ENCODE measurements around the gene STK32C. TPM values are rescaled to one million over a fixed set of nuclear protein-coding genes. Genes with fewer than 3 reads are reported as not detected.
"Not testable (repeated sequence)": the region's sequence is repeated elsewhere in the genome, so short reads cannot be mapped to it uniquely, and the experiment has no call there.

Gene STK32C
- 4.2 TPM for total RNA-seq

GRCh38 chr10:132307823-132308586 is at the start of gene STK32C:
TSS of gene STK32C (minus strand) at chr10:132307950. CDS start at chr10:132307833, 117 bp downstream.
- Histone ChIP-seq H3K4me1 (ENCODE audit: insufficient read depth, low read length) (peaks cover 26% of the 10 kb centered on the region), H3K9me3 (ENCODE audit: low read depth, low read length) (no peaks in the 10 kb centered on the region), H3K4me3 (ENCODE audit: low read length) (peak within 1 kb of the TSS; percentile 59), H3K27me3 (ENCODE audit: insufficient read depth, low read length) (peaks cover 6% of the 10 kb centered on the region)

GRCh38 chr10:132356621-132357195 is 49.0 kb upstream of the STK32C start:
- H3K4me3 ChIP-seq (ENCODE audit: low read length), result no peak overlapping the region
- H3K9me3 ChIP-seq (ENCODE audit: low read depth, low read length), result no peaks in the 10 kb centered on the region
- H3K4me1 ChIP-seq (ENCODE audit: insufficient read depth, low read length), result no peaks in the 10 kb centered on the region
- no peaks in the 10 kb centered on the region for H3K27me3 ChIP-seq (ENCODE audit: insufficient read depth, low read length)

- Histone ChIP-seq H3K27me3 (ENCODE audit: insufficient read depth, low read length) (no peaks in the 10 kb centered on the region), H3K4me3 (ENCODE audit: low read length) (no peak overlapping the region), H3K9me3 (ENCODE audit: low read depth, low read length) (no peaks in the 10 kb centered on the region), H3K4me1 (ENCODE audit: insufficient read depth, low read length) (no peaks in the 10 kb centered on the region)
Observed at GRCh38 chr10:132355754-132356153, 48.0 kb upstream of the STK32C start.

GRCh38 chr10:132355297-132355696 is 47.5 kb upstream of the STK32C start:
- Histone ChIP-seq H3K27me3 (ENCODE audit: insufficient read depth, low read length) (no peaks in the 10 kb centered on the region), H3K4me3 (ENCODE audit: low read length) (no peak overlapping the region), H3K9me3 (ENCODE audit: low read depth, low read length) (no peaks in the 10 kb centered on the region), H3K4me1 (ENCODE audit: insufficient read depth, low read length) (no peaks in the 10 kb centered on the region)

GRCh38 chr10:132354356-132355094 is 46.8 kb upstream of the STK32C start:
- H3K4me3 ChIP-seq (ENCODE audit: low read length), result no peak overlapping the region
- H3K27me3 ChIP-seq (ENCODE audit: insufficient read depth, low read length), result no peaks in the 10 kb centered on the region
- H3K4me1 ChIP-seq (ENCODE audit: insufficient read depth, low read length), result no peaks in the 10 kb centered on the region
- H3K9me3 ChIP-seq (ENCODE audit: low read depth, low read length), result no peaks in the 10 kb centered on the region

- Histone ChIP-seq H3K4me1 (ENCODE audit: insufficient read depth, low read length) (no peaks in the 10 kb centered on the region), H3K27me3 (ENCODE audit: insufficient read depth, low read length) (no peaks in the 10 kb centered on the region), H3K9me3 (ENCODE audit: low read depth, low read length) (no peaks in the 10 kb centered on the region), H3K4me3 (ENCODE audit: low read length) (no peak overlapping the region)
Observed at GRCh38 chr10:132353456-132354355, 46.0 kb upstream of the STK32C start.

- H3K4me3 ChIP-seq (ENCODE audit: low read length); H3K4me1 ChIP-seq (ENCODE audit: insufficient read depth, low read length); H3K27me3 ChIP-seq (ENCODE audit: insufficient read depth, low read length); H3K9me3 ChIP-seq (ENCODE audit: low read depth, low read length): not testable (repeated sequence)
Observed at GRCh38 chr10:132352462-132353308, 44.9 kb upstream of the STK32C start.

GRCh38 chr10:132351611-132352010 is 43.9 kb upstream of the STK32C start:
- Histone ChIP-seq H3K4me3 (ENCODE audit: low read length) (no peak overlapping the region), H3K27me3 (ENCODE audit: insufficient read depth, low read length) (no peaks in the 10 kb centered on the region), H3K4me1 (ENCODE audit: insufficient read depth, low read length) (no peaks in the 10 kb centered on the region), H3K9me3 (ENCODE audit: low read depth, low read length) (no peaks in the 10 kb centered on the region)

- Histone ChIP-seq H3K9me3 (ENCODE audit: low read depth, low read length) (no peaks in the 10 kb centered on the region), H3K27me3 (ENCODE audit: insufficient read depth, low read length) (no peaks in the 10 kb centered on the region), H3K4me1 (ENCODE audit: insufficient read depth, low read length) (no peaks in the 10 kb centered on the region), H3K4me3 (ENCODE audit: low read length) (no peak overlapping the region)
Observed at GRCh38 chr10:132350946-132351345, 43.2 kb upstream of the STK32C start.

- Histone ChIP-seq H3K9me3 (ENCODE audit: low read depth, low read length) (no peaks in the 10 kb centered on the region), H3K4me1 (ENCODE audit: insufficient read depth, low read length) (no peaks in the 10 kb centered on the region), H3K27me3 (ENCODE audit: insufficient read depth, low read length) (no peaks in the 10 kb centered on the region), H3K4me3 (ENCODE audit: low read length) (no peak overlapping the region)
Observed at GRCh38 chr10:132350391-132350790, 42.6 kb upstream of the STK32C start.

GRCh38 chr10:132349766-132350165 is 42.0 kb upstream of the STK32C start:
- Histone ChIP-seq H3K27me3 (ENCODE audit: insufficient read depth, low read length) (no peaks in the 10 kb centered on the region), H3K4me3 (ENCODE audit: low read length) (no peak overlapping the region), H3K9me3 (ENCODE audit: low read depth, low read length) (no peaks in the 10 kb centered on the region), H3K4me1 (ENCODE audit: insufficient read depth, low read length) (no peaks in the 10 kb centered on the region)

GRCh38 chr10:132347931-132348267 is 40.1 kb upstream of the STK32C start:
- no peaks in the 10 kb centered on the region for H3K9me3 ChIP-seq (ENCODE audit: low read depth, low read length)
- H3K27me3 ChIP-seq (ENCODE audit: insufficient read depth, low read length), result no peaks in the 10 kb centered on the region
- no peaks in the 10 kb centered on the region for H3K4me1 ChIP-seq (ENCODE audit: insufficient read depth, low read length)
- H3K4me3 ChIP-seq (ENCODE audit: low read length), result no peak overlapping the region

GRCh38 chr10:132347211-132347930 is 39.6 kb upstream of the STK32C start:
- Histone ChIP-seq H3K4me3 (ENCODE audit: low read length) (no peak overlapping the region), H3K4me1 (ENCODE audit: insufficient read depth, low read length) (no peaks in the 10 kb centered on the region), H3K9me3 (ENCODE audit: low read depth, low read length) (no peaks in the 10 kb centered on the region), H3K27me3 (ENCODE audit: insufficient read depth, low read length) (no peaks in the 10 kb centered on the region)

GRCh38 chr10:132346806-132347205 is 39.1 kb upstream of the STK32C start:
- no peaks in the 10 kb centered on the region for H3K9me3 ChIP-seq (ENCODE audit: low read depth, low read length)
- H3K4me1 ChIP-seq (ENCODE audit: insufficient read depth, low read length), result no peaks in the 10 kb centered on the region
- no peak overlapping the region for H3K4me3 ChIP-seq (ENCODE audit: low read length)
- H3K27me3 ChIP-seq (ENCODE audit: insufficient read depth, low read length), result no peaks in the 10 kb centered on the region
